ENCODE measurements around the gene GALNT9. TPM values are rescaled to one million over a fixed set of nuclear protein-coding genes. Genes with fewer than 3 reads are reported as not detected.

The GALNT9 gene
- total and polyA plus RNA-seq, 2 donors (not counting 1 experiment from before 2014, with no cell fraction given) = 0.71 to 2.4 TPM

GRCh38 chr12:132276827-132277373 lies 52.5 kb downstream of the GALNT9 start:
- H3K4me3 Mint-ChIP-seq = no peak overlapping the region
- Histone ChIP-seq H3K79me2 (ENCODE audit: control insufficient read depth, insufficient read depth, low read length) (no peaks in the 10 kb centered on the region), H2AFZ (ENCODE audit: insufficient read depth, low read depth, low read length, poor library complexity, severe bottlenecking) (no peak overlapping the region), H3K4me1 (ENCODE audit: control insufficient read depth in 2 of 2, insufficient read depth in 2 of 2, low read length in 2 of 2) (no peaks in the 10 kb centered on the region), H3K9me3 (ENCODE audit: control extremely low read depth in 1 of 3, control insufficient read depth in 2 of 3, insufficient read depth in 1 of 3, low read length in 2 of 3) (peaks cover 0 to 22% (median 0%) of the 10 kb centered on the region in 3 donors), H3K27me3 (replicated peaks in 1 of 4; ENCODE audit: control extremely low read depth in 1 of 4, control insufficient read depth in 3 of 4, insufficient read depth in 4 of 4, low read length in 3 of 4) (peaks cover 0 to 46% (median 4%) of the 10 kb centered on the region in 4 experiments), H3K36me3 (replicated peaks in 1 of 2; ENCODE audit: control extremely low read depth in 1 of 2, control insufficient read depth in 1 of 2, extremely low read depth in 1 of 2, insufficient read depth in 2 of 2, low read length in 1 of 2) (no peaks in the 10 kb centered on the region), H4K20me1 (ENCODE audit: control insufficient read depth, insufficient read depth, low read length, poor library complexity, severe bottlenecking) (no peaks in the 10 kb centered on the region), H3K4me2 (replicated peaks; ENCODE audit: low read depth, low read length, poor library complexity, severe bottlenecking) (no peak overlapping the region), H3K4me3 (ENCODE audit: control extremely low read depth in 1 of 5, extremely low read depth in 1 of 5, insufficient read depth in 1 of 5, low read depth in 2 of 5, low read length in 4 of 5) (no peak overlapping the region), H3K27ac (ENCODE audit: low read length in 2 of 2) (no peak overlapping the region), H3K9ac (ENCODE audit: low read length) (no peak overlapping the region)
- WGBS (ENCODE audit: insufficient coverage) = 63% methylated on average over 12 of the region's 12 CpGs
- POLR2A ChIA-PET = no interaction called here
- ATAC-seq (ENCODE audit: low read depth) (no peak), DNase-seq (no peak)
- H3K27me3 Mint-ChIP-seq = peaks cover 23% of the 10 kb centered on the region
- peak overlapping the region; percentile 6 for H3K27ac Mint-ChIP-seq
- no peaks in the 10 kb centered on the region for H3K4me1 Mint-ChIP-seq
- TF ChIP-seq EZH2 (IDR thresholded peaks at IDR 0.05; ENCODE audit: borderline replicate concordance, insufficient read depth, low read depth, low read length, poor library complexity, severe bottlenecking) = no peak
- TF ChIP-seq, protein P1, sequence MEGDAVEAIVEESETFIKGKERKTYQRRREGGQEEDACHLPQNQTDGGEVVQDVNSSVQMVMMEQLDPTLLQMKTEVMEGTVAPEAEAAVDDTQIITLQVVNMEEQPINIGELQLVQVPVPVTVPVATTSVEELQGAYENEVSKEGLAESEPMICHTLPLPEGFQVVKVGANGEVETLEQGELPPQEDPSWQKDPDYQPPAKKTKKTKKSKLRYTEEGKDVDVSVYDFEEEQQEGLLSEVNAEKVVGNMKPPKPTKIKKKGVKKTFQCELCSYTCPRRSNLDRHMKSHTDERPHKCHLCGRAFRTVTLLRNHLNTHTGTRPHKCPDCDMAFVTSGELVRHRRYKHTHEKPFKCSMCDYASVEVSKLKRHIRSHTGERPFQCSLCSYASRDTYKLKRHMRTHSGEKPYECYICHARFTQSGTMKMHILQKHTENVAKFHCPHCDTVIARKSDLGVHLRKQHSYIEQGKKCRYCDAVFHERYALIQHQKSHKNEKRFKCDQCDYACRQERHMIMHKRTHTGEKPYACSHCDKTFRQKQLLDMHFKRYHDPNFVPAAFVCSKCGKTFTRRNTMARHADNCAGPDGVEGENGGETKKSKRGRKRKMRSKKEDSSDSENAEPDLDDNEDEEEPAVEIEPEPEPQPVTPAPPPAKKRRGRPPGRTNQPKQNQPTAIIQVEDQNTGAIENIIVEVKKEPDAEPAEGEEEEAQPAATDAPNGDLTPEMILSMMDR (IDR thresholded peaks at IDR 0.05) = no peak
- no peaks in the 10 kb centered on the region for H3K9me3 Mint-ChIP-seq (ENCODE audit: insufficient read depth)
- CTCF ChIA-PET = no interaction called here
- intact Hi-C loops (cut with micrococcal nuclease) = no loop called here

- no peak overlapping the region for H3K9ac ChIP-seq (ENCODE audit: low read length)
- WGBS (ENCODE audit: insufficient coverage) = 90% methylated on average over 16 of the region's 20 CpGs
- no peak for DNase-seq
- no peak overlapping the region for H2AFZ ChIP-seq (ENCODE audit: insufficient read depth, low read depth, low read length, poor library complexity, severe bottlenecking)
- intact Hi-C loops (cut with micrococcal nuclease) = no loop called here
- Mint-ChIP-seq H3K9me3 (ENCODE audit: insufficient read depth) (no peaks in the 10 kb centered on the region), H3K4me1 (no peaks in the 10 kb centered on the region), H3K27me3 (peaks cover 23% of the 10 kb centered on the region), H3K27ac (peak overlapping the region; percentile 6), H3K4me3 (no peak overlapping the region)
- ChIA-PET POLR2A (no interaction called here), CTCF (no interaction called here)
- H3K9me3 ChIP-seq (ENCODE audit: control extremely low read depth in 1 of 3, control insufficient read depth in 2 of 3, insufficient read depth in 1 of 3, low read length in 2 of 3) = peaks cover 0 to 22% (median 0%) of the 10 kb centered on the region in 3 donors
- no peak overlapping the region for H3K4me3 ChIP-seq (ENCODE audit: control extremely low read depth in 1 of 5, extremely low read depth in 1 of 5, insufficient read depth in 1 of 5, low read depth in 2 of 5, low read length in 4 of 5)
- H3K4me2 ChIP-seq (replicated peaks; ENCODE audit: low read depth, low read length, poor library complexity, severe bottlenecking) = no peak overlapping the region
- H3K4me1 ChIP-seq (ENCODE audit: control insufficient read depth in 2 of 2, insufficient read depth in 2 of 2, low read length in 2 of 2) = no peaks in the 10 kb centered on the region
- no peak for TF ChIP-seq EZH2 (IDR thresholded peaks at IDR 0.05; ENCODE audit: borderline replicate concordance, insufficient read depth, low read depth, low read length, poor library complexity, severe bottlenecking)
- TF ChIP-seq, protein P1 (IDR thresholded peaks at IDR 0.05) = no peak
- peaks cover 0 to 44% (median 4%) of the 10 kb centered on the region in 4 experiments for H3K27me3 ChIP-seq (replicated peaks in 1 of 4; ENCODE audit: control extremely low read depth in 1 of 4, control insufficient read depth in 3 of 4, insufficient read depth in 4 of 4, low read length in 3 of 4)
- no peaks in the 10 kb centered on the region for H3K36me3 ChIP-seq (replicated peaks in 1 of 2; ENCODE audit: control extremely low read depth in 1 of 2, control insufficient read depth in 1 of 2, extremely low read depth in 1 of 2, insufficient read depth in 2 of 2, low read length in 1 of 2)
- H4K20me1 ChIP-seq (ENCODE audit: control insufficient read depth, insufficient read depth, low read length, poor library complexity, severe bottlenecking) = no peaks in the 10 kb centered on the region
- no peaks in the 10 kb centered on the region for H3K79me2 ChIP-seq (ENCODE audit: control insufficient read depth, insufficient read depth, low read length)
- ATAC-seq (ENCODE audit: low read depth) = no peak
- no peak overlapping the region for H3K27ac ChIP-seq (ENCODE audit: low read length in 2 of 2)
These were observed 53.1 kb downstream of the GALNT9 start for GRCh38 chr12:132276066-132276826.

Data from B cell (primary cell).